ENCODE measurements around the gene PIEZO2. TPM values are rescaled to one million over a fixed set of nuclear protein-coding genes. Genes with fewer than 3 reads are reported as not detected.

Gene PIEZO2
- total and polyA plus RNA-seq, 2 of the 8 experiments (the other 6 are each of a cell fraction or from before 2014, with no cell fraction given) = 4.7 to 16.5 TPM

DNA sequence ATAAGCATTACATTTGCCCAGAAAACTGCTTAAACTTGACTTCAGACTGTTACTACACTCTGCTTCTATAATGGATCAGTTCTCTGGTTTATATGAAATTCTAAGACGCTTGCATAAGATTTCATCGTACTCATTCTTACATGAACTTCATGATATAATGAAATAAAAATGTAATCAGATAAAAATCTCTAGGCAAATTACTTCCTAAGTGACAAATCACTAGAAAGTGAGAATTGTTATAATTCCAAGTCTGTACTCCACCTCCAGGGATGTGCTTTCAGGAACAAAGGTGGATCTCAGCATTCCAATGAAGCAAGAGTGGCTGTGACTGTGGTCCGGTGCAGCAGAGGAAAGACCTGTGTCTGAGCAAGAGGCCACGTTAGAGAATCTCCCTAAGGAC is 226.2 kb downstream of the PIEZO2 start:
- H2BK15ac ChIP-seq (ENCODE audit: low read length) = no peak overlapping the region
- no peak overlapping the region for H3K18ac ChIP-seq (ENCODE audit: extremely low read depth, low read length)
- CTCF ChIA-PET (ENCODE audit: partially characterized antibody) = interaction anchor here (0.6 kb wide), 1 partner anchor 117 kb away, joined by 4 read pairs; no protein-coding TSS in a partner anchor
- H2BK12ac ChIP-seq (ENCODE audit: low read depth, low read length) = no peak overlapping the region
- no peak overlapping the region for H3K4me3 ChIP-seq (ENCODE audit: extremely low read depth in 1 of 4, insufficient read depth in 2 of 4, low read depth in 3 of 4, low read length in 4 of 4)
- H3K79me1 ChIP-seq (ENCODE audit: low read depth, low read length) = no peaks in the 10 kb centered on the region
- H3K23me2 ChIP-seq (ENCODE audit: low read depth, low read length) = no peaks in the 10 kb centered on the region
- no peaks in the 10 kb centered on the region for H4K20me1 ChIP-seq (replicated peaks in 1 of 2; ENCODE audit: control insufficient read depth in 1 of 2, insufficient read depth in 2 of 2, low read length in 2 of 2)
- no peak overlapping the region for H3K56ac ChIP-seq (replicated peaks; ENCODE audit: insufficient read length, low read depth, low read length)
- no peak overlapping the region for H3K4me2 ChIP-seq (ENCODE audit: insufficient read depth in 1 of 2, low read depth in 2 of 2, low read length in 2 of 2)
- no peak overlapping the region for H2BK120ac ChIP-seq (replicated peaks; ENCODE audit: low read depth, low read length)
- no peaks in the 10 kb centered on the region for H3K36me3 ChIP-seq (ENCODE audit: control insufficient read depth in 2 of 4, insufficient read depth in 4 of 4, low read length in 3 of 4)
- no peak overlapping the region for H3K27ac ChIP-seq (ENCODE audit: low read depth, low read length)
- 88% methylated on average over 4 of the region's 4 CpGs; no CpG with 5 or more reads in 1 of the 2 experiments for whole genome bisulfite sequencing, 2 experiments (ENCODE audit: extremely low coverage in 1 of 2, insufficient coverage in 1 of 2, insufficient read length in 1 of 2, insufficient replicate concordance in 2 of 2, low coverage in 1 of 2, low lambda C conversion rate in 2 of 2, missing lambda C conversion rate in 1 of 2)
- no peaks in the 10 kb centered on the region for H3K27me3 ChIP-seq (replicated peaks in 1 of 4; ENCODE audit: control insufficient read depth in 3 of 4, extremely low read depth in 1 of 4, insufficient read depth in 3 of 4, low read length in 3 of 4)
- H4K5ac ChIP-seq (ENCODE audit: insufficient read length, low read depth, low read length) = no peak overlapping the region
- H3K79me2 ChIP-seq (ENCODE audit: control insufficient read depth in 1 of 2, insufficient read depth in 2 of 2, low read length in 2 of 2) = no peaks in the 10 kb centered on the region
- FAIRE-seq (no peak), DNase-seq (ENCODE audit: low read depth in 1 of 2, low spot score in 2 of 2) (no peak)
- no peak overlapping the region for H2BK20ac ChIP-seq (ENCODE audit: low read length)
- H3K4me1 ChIP-seq (replicated peaks in 1 of 4; ENCODE audit: control insufficient read depth in 3 of 4, insufficient read depth in 4 of 4, low read length in 3 of 4) = peaks cover 2 to 6% (median 6%) of the 10 kb centered on the region in 4 experiments; a peak in 6 of 7 replicates
- H3K23ac ChIP-seq (ENCODE audit: insufficient read length) = no peak overlapping the region
- no peak overlapping the region for H4K8ac ChIP-seq (ENCODE audit: extremely low read depth, insufficient read depth, low read length)
- no peak overlapping the region for H3K4ac ChIP-seq (replicated peaks; ENCODE audit: insufficient read length, low read depth, low read length)
- H2AFZ ChIP-seq (ENCODE audit: low read length) = no peak overlapping the region
- no peak overlapping the region for H3K9ac ChIP-seq (replicated peaks in 1 of 4; ENCODE audit: extremely low read depth in 1 of 4, low read depth in 3 of 4, low read length in 3 of 4)
- no peak overlapping the region for H4K91ac ChIP-seq (replicated peaks; ENCODE audit: insufficient read length, low read length)
- POLR2A ChIA-PET (ENCODE audit: partially characterized antibody) = interaction anchor here (1.4 kb wide), 1 partner anchor 14 kb away, joined by 3 read pairs; no protein-coding TSS in a partner anchor
- H2BK5ac ChIP-seq (ENCODE audit: low read depth, low read length) = no peak overlapping the region
- no peak overlapping the region for H2AK5ac ChIP-seq (ENCODE audit: low read depth, low read length)
- no peaks in the 10 kb centered on the region for H3K9me3 ChIP-seq (ENCODE audit: insufficient read depth in 2 of 2, low read depth in 1 of 2, low read length in 1 of 2)
- no peak overlapping the region for H3K14ac ChIP-seq (ENCODE audit: insufficient read length)
- TF ChIP-seq HDAC2 (IDR thresholded peaks at IDR 0.05; ENCODE audit: borderline replicate concordance in 1 of 2, low read depth in 2 of 2, low read length in 2 of 2) (no peak), TAF7 (optimal IDR thresholded peaks at IDR 0.05; ENCODE audit: borderline replicate concordance, low read depth, low read length) (no peak), TBP (IDR thresholded peaks at IDR 0.05; ENCODE audit: low read depth, low read length) (no peak), MAFK (IDR thresholded peaks at IDR 0.05; ENCODE audit: low read depth, low read length) (no peak), HDAC6 (IDR thresholded peaks at IDR 0.05; ENCODE audit: low read depth, low read length) (no peak), CBX5 (IDR thresholded peaks at IDR 0.05; ENCODE audit: low read depth, low read length) (no peak), POU5F1 (IDR thresholded peaks at IDR 0.05; ENCODE audit: low read depth, low read length) (no peak), NANOG (IDR thresholded peaks at IDR 0.05; ENCODE audit: insufficient read depth, low read depth, low read length, poor library complexity, severe bottlenecking) (no peak), SP2 (IDR thresholded peaks at IDR 0.05; ENCODE audit: low read length) (no peak), RAD21 (IDR thresholded peaks at IDR 0.05 in 1 of 2, conservative IDR thresholded peaks at IDR 0.05 in 1 of 2; ENCODE audit: low read depth in 2 of 2, low read length in 2 of 2) (no peak), SIX5 (IDR thresholded peaks at IDR 0.05; ENCODE audit: low read depth, low read length) (no peak), KDM5A (IDR thresholded peaks at IDR 0.05; ENCODE audit: low read length) (no peak), PHF8 (conservative IDR thresholded peaks at IDR 0.05; ENCODE audit: low read depth, low read length) (no peak), ZNF274 (IDR thresholded peaks at IDR 0.05; ENCODE audit: borderline replicate concordance, extremely low read depth, low read length) (no peak), SIRT6 (IDR thresholded peaks at IDR 0.05; ENCODE audit: low read length) (no peak)
